ENCODE data around the gene INPP4A. TPM values are rescaled to one million over a fixed set of nuclear protein-coding genes. Genes with fewer than 3 reads are reported as not detected.

The INPP4A gene
- total and polyA plus RNA-seq, 8 donors = 20.6 to 34.2 (median 23.5) TPM

GRCh38 chr2:98511981-98512380 is 67.3 kb downstream of the INPP4A start:
- TF ChIP-seq, protein P1, sequence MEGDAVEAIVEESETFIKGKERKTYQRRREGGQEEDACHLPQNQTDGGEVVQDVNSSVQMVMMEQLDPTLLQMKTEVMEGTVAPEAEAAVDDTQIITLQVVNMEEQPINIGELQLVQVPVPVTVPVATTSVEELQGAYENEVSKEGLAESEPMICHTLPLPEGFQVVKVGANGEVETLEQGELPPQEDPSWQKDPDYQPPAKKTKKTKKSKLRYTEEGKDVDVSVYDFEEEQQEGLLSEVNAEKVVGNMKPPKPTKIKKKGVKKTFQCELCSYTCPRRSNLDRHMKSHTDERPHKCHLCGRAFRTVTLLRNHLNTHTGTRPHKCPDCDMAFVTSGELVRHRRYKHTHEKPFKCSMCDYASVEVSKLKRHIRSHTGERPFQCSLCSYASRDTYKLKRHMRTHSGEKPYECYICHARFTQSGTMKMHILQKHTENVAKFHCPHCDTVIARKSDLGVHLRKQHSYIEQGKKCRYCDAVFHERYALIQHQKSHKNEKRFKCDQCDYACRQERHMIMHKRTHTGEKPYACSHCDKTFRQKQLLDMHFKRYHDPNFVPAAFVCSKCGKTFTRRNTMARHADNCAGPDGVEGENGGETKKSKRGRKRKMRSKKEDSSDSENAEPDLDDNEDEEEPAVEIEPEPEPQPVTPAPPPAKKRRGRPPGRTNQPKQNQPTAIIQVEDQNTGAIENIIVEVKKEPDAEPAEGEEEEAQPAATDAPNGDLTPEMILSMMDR (IDR thresholded peaks at IDR 0.05) = no peak
- intact Hi-C loops (cut with DNase I) = no loop called here
- H3K4me3 ChIP-seq = no peak overlapping the region
- H3K27me3 ChIP-seq = no peaks in the 10 kb centered on the region
- H3K36me3 ChIP-seq = no peaks in the 10 kb centered on the region
- ATAC-seq (no peak), DNase-seq (no peak)
- H3K4me1 ChIP-seq = peaks cover 25 to 64% of the 10 kb centered on the region in 2 donors
- H3K9me3 ChIP-seq = no peaks in the 10 kb centered on the region
- no peak overlapping the region for H3K27ac ChIP-seq

DNA sequence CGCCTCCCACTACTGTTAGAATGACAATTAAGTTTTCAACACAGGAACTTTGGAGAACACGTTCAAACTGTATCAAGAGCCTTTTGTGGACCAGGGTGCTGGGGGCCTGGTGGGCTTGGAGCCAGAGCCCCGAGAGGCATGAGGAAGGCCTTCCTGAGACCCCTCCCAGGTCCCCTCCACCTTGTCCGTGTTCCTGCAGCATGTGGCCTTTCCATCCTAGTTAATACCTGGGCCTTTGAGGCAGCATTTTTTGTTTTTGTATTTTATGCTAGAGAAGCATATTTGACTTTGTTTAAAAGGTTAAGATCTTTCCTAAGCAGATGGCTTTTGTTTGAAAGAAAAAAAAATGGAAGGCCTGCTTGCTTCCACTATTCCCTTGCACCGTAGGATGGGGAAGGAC is 68.0 kb downstream of the INPP4A start:
- Histone ChIP-seq H3K4me3 (no peak overlapping the region), H3K9me3 (no peaks in the 10 kb centered on the region), H3K36me3 (no peaks in the 10 kb centered on the region), H3K27me3 (no peaks in the 10 kb centered on the region), H3K27ac (no peak overlapping the region), H3K4me1 (peaks cover 23 to 64% of the 10 kb centered on the region in 2 donors)
- TF ChIP-seq, protein P1 (IDR thresholded peaks at IDR 0.05) = no peak
- no peak for ATAC-seq
- intact Hi-C loops (cut with DNase I) = no loop called here
- no peak for DNase-seq

GRCh38 chr2:98514096-98514639 is 69.5 kb downstream of the INPP4A start:
- intact Hi-C loops (cut with DNase I) = no loop called here

GRCh38 chr2:98514879-98515249 is 70.2 kb downstream of the INPP4A start:
- H3K27ac ChIP-seq = no peak overlapping the region
- ATAC-seq = no peak
- intact Hi-C loops (cut with DNase I) = no loop called here
- H3K36me3 ChIP-seq = peaks cover 0 to 7% of the 10 kb centered on the region in 2 donors
- TF ChIP-seq, protein P1 (IDR thresholded peaks at IDR 0.05) = no peak
- no peak overlapping the region for H3K4me3 ChIP-seq
- no peaks in the 10 kb centered on the region for H3K27me3 ChIP-seq
- no peak for DNase-seq
- H3K4me1 ChIP-seq = peaks cover 7 to 51% of the 10 kb centered on the region in 2 donors
- no peaks in the 10 kb centered on the region for H3K9me3 ChIP-seq

More at GRCh38 chr2:98514096-98514639, 69.5 kb downstream of the INPP4A start:
- no peaks in the 10 kb centered on the region for H3K9me3 ChIP-seq
- no peak overlapping the region for H3K4me3 ChIP-seq
- TF ChIP-seq, protein P1 (IDR thresholded peaks at IDR 0.05) = no peak
- H3K27ac ChIP-seq = no peak overlapping the region
- ATAC-seq (no peak), DNase-seq (no peak)
- no peaks in the 10 kb centered on the region for H3K27me3 ChIP-seq
- peaks cover 0 to 3% of the 10 kb centered on the region in 2 donors for H3K36me3 ChIP-seq
- H3K4me1 ChIP-seq = peaks cover 8 to 58% of the 10 kb centered on the region in 2 donors

DNA sequence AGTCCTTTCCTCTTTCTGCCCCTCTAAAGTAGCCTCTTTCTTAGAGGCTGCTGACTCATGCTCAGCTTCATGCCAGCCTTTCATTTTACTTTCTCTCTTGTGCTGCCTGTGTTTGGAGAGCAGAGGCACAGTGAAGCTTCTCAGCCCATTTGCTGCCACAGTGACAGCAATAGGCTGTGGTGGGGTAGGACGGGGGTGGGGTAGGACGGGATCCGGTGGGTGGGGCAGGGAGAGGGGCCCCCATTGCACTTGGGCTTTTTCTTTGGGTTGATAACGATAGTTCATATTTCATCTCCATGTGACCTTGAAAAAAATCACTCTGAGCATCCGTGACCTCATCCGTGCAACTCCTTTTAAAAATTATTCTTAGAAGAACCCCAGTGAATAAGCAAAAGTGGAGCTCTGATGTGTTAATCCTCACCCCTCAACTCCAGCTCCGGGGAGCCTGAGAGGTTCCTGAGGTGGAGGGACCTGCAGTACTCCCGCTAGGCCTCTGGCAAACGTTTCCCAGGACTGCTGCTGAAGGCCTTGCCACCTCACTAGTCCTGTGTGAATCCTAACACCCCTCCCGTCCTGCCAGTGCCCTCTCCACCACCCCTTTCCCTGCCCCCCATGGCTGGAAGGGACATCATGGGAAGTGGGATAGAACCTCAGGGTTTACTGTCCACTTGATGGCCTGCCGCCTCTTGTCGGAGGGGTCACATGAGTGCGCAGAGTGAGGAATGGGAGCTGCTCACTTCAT is 70.8 kb downstream of the INPP4A start:
- no peak for DNase-seq
- peak; percentile 20 for ATAC-seq
- no peak overlapping the region for H3K4me3 ChIP-seq
- no peaks in the 10 kb centered on the region for H3K9me3 ChIP-seq
- H3K4me1 ChIP-seq = peaks cover 7 to 46% of the 10 kb centered on the region in 2 donors
- TF ChIP-seq, protein P1 (IDR thresholded peaks at IDR 0.05) = no peak
- intact Hi-C loops (cut with DNase I) = no loop called here
- no peak overlapping the region for H3K27ac ChIP-seq
- peaks cover 0 to 12% of the 10 kb centered on the region in 2 donors for H3K36me3 ChIP-seq
- H3K27me3 ChIP-seq = no peaks in the 10 kb centered on the region

All from left lung (tissue), 10 donors.